DOHH2 (cell line): ENCODE measurements around the gene FBXW4.

ENCODE experiments used
- H3F3A ChIP-seq: fragments of 200-600 bp; sonication (generic), shearing (Covaris generic); 2 replicates; pipeline ENCODE4 v1.6.0; 2016; ENCODE audit warnings: antibody characterized with exemption, mild to moderate bottlenecking; ENCODE audit not compliant: control insufficient read depth, insufficient read depth
- H3K27ac ChIP-seq: fragments of 200-600 bp; sonication (generic); 2 replicates; pipeline ENCODE4 v1.5.1; 2014; ENCODE audit warnings: low read depth, mild to moderate bottlenecking, low read length, moderate library complexity
- H3K27me3 ChIP-seq: fragments of 200-600 bp; sonication (generic); 2 replicates; pipeline ENCODE4 v1.6.1; 2014; ENCODE audit warnings: mild to moderate bottlenecking, low read length, mixed read lengths; ENCODE audit not compliant: control insufficient read depth
- H3K36me3 ChIP-seq: fragments of 200-600 bp; sonication (generic); 2 replicates; pipeline ENCODE4 v1.6.1; 2014; ENCODE audit warnings: mild to moderate bottlenecking, low read length, moderate library complexity, mixed read lengths; ENCODE audit not compliant: control insufficient read depth
- H3K4me1 ChIP-seq: fragments of 200-600 bp; sonication (generic); 2 replicates; pipeline ENCODE4 v1.6.1; 2014; ENCODE audit warnings: mild to moderate bottlenecking, low read length, mixed read lengths; ENCODE audit not compliant: control insufficient read depth
- H3K4me2 ChIP-seq: fragments of 200-600 bp; sonication (generic); 2 replicates; pipeline ENCODE4 v1.6.0; 2014; ENCODE audit warnings: mild to moderate bottlenecking, low read length, moderate library complexity
- H3K4me3 ChIP-seq: fragments of 200-600 bp; sonication (generic); 2 replicates; pipeline ENCODE4 v1.5.1; 2014; ENCODE audit warnings: mild to moderate bottlenecking, low read length, mixed read lengths
- H3K79me2 ChIP-seq: fragments of 200-600 bp; sonication (generic); 2 replicates; pipeline ENCODE4 v1.6.1; 2014; ENCODE audit warnings: mild to moderate bottlenecking, low read length, mixed read lengths; ENCODE audit not compliant: control insufficient read depth
- H3K9me2 ChIP-seq: fragments of 200-600 bp; sonication (generic); replicated peaks from 2 replicates; pipeline ENCODE4 v1.6.1; 2014; ENCODE audit warnings: mild to moderate bottlenecking, low read length, mixed read lengths; ENCODE audit not compliant: control insufficient read depth
- H3K9me3 ChIP-seq: fragments of 200-600 bp; sonication (generic); 2 replicates; pipeline ENCODE4 v1.6.1; 2014; ENCODE audit warnings: antibody characterized with exemption, low read length, mixed read lengths; ENCODE audit not compliant: control insufficient read depth, insufficient read depth
- H4K20me1 ChIP-seq: fragments of 200-600 bp; sonication (generic); 2 replicates; pipeline ENCODE4 v1.6.0; 2014; ENCODE audit warnings: low read depth, mild to moderate bottlenecking, antibody characterized with exemption, low read length, moderate library complexity; ENCODE audit not compliant: control insufficient read depth, insufficient read depth
- EZH2phosphoT487 ChIP-seq: fragments of 200-600 bp; sonication (generic); IDR thresholded peaks from 2 replicates; pipeline ENCODE4 v1.6.1; 2017; ENCODE audit warnings: borderline replicate concordance, mild to moderate bottlenecking, antibody characterized with exemption, low read length, moderate library complexity, mixed read lengths
- TF ChIP-seq, protein P1 (sequence below): fragments of 200-600 bp; sonication (generic); IDR thresholded peaks from one replicate; pipeline ENCODE4 v1.5.1; 2014; ENCODE audit warnings: antibody characterized with exemption, mild to moderate bottlenecking, low read depth, low read length; ENCODE audit not compliant: poor library complexity, severe bottlenecking

The FBXW4 gene

DNA sequence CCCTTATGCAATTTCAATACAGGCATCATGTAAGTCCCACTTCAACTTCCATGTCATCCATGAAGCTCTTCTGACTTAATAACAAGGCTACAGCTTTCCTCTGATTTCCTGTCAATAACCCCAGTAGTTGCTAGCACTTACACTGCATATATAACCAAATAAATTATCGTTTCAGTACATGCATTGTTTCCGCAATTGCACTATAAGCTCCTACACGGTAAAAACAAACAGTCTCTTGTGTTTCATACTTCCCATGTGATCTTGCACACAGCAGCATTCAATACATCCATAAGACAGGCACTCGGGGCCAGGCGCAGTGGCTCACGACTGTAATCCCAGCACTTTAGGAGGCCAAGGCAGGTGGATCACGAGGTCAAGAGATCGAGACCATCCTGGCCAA is 41.4 kb downstream of the FBXW4 start:
- H3K36me3 ChIP-seq, result peaks cover 77% of the 10 kb centered on the region
- no peaks in the 10 kb centered on the region for H3K9me2 ChIP-seq
- H3K4me3 ChIP-seq, result no peak overlapping the region
- H3K9me3 ChIP-seq, result no peaks in the 10 kb centered on the region
- H3F3A ChIP-seq, result no peaks in the 10 kb centered on the region
- TF ChIP-seq, protein P1, sequence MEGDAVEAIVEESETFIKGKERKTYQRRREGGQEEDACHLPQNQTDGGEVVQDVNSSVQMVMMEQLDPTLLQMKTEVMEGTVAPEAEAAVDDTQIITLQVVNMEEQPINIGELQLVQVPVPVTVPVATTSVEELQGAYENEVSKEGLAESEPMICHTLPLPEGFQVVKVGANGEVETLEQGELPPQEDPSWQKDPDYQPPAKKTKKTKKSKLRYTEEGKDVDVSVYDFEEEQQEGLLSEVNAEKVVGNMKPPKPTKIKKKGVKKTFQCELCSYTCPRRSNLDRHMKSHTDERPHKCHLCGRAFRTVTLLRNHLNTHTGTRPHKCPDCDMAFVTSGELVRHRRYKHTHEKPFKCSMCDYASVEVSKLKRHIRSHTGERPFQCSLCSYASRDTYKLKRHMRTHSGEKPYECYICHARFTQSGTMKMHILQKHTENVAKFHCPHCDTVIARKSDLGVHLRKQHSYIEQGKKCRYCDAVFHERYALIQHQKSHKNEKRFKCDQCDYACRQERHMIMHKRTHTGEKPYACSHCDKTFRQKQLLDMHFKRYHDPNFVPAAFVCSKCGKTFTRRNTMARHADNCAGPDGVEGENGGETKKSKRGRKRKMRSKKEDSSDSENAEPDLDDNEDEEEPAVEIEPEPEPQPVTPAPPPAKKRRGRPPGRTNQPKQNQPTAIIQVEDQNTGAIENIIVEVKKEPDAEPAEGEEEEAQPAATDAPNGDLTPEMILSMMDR, result no peak
- H3K27me3 ChIP-seq, result no peaks in the 10 kb centered on the region
- no peak overlapping the region for H3K27ac ChIP-seq
- no peaks in the 10 kb centered on the region for H3K4me1 ChIP-seq
- H3K4me2 ChIP-seq, result no peak overlapping the region
- no peaks in the 10 kb centered on the region for H3K79me2 ChIP-seq
- peaks cover 4% of the 10 kb centered on the region; the same call in 1 of the 2 replicates for H4K20me1 ChIP-seq

DNA sequence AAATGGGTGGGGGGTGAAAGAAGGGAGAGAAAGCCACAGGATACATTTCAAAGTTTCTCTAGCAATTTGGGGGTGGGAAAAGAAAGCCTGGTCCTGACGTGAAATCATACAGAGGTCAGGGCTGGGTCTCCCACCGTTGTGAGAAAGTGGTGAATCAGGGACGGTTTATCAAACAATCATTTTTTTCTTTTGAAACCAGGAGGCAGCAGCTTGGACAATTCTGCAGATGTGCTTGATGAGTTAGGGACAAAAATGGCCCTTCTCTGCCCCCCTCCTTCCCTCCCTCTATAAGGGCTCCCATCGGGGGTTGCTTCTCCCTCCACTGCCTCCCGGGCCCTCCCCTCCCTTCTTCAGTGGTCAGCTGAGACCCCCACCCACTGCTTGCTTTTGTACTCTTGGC is 43.6 kb downstream of the FBXW4 start:
- H3F3A ChIP-seq, result no peaks in the 10 kb centered on the region
- H4K20me1 ChIP-seq, result no peaks in the 10 kb centered on the region; the same call in 1 of the 2 replicates

DNA sequence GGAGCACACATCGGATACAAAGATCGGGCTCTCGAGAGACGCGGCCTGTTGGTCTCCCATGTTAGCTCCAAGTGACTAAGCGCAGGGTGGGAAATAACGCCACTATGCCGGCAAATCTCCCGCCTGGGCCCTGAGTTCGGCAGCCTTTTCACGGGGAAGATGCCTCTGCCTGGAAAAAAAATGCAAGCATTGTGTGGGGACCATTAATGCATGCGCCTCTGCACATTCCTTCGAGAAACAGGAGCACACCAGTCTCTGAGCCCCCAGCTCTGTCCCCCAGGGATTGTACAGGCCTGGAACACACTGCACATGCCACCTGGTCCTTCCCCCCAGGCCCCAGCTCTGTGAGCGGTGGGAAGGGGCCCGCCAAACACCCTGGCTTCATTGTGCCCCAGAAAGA is 44.1 kb downstream of the FBXW4 start:
- no peaks in the 10 kb centered on the region for H3K9me3 ChIP-seq
- TF ChIP-seq, protein P1, result no peak
- TF ChIP-seq EZH2phosphoT487, result no peak
- H3K9me2 ChIP-seq, result no peaks in the 10 kb centered on the region
- H3K27me3 ChIP-seq, result no peaks in the 10 kb centered on the region
- no peaks in the 10 kb centered on the region; the same call in 1 of the 2 replicates for H4K20me1 ChIP-seq
- H3K36me3 ChIP-seq, result peaks cover 78% of the 10 kb centered on the region
- no peaks in the 10 kb centered on the region for H3K4me1 ChIP-seq
- no peak overlapping the region for H3K4me3 ChIP-seq
- H3K4me2 ChIP-seq, result no peak overlapping the region
- no peak overlapping the region for H3K27ac ChIP-seq
- no peaks in the 10 kb centered on the region for H3F3A ChIP-seq
- no peaks in the 10 kb centered on the region for H3K79me2 ChIP-seq

More for the DNA sequence above, 43.6 kb downstream of the FBXW4 start:
- Histone ChIP-seq H3K27me3 (no peaks in the 10 kb centered on the region), H3K4me1 (no peaks in the 10 kb centered on the region), H3K27ac (no peak overlapping the region), H3K9me3 (no peaks in the 10 kb centered on the region), H3K4me3 (no peak overlapping the region), H3K4me2 (no peak overlapping the region), H3K79me2 (no peaks in the 10 kb centered on the region), H3K9me2 (no peaks in the 10 kb centered on the region), H3K36me3 (peaks cover 78% of the 10 kb centered on the region)
- TF ChIP-seq, protein P1, result no peak
- TF ChIP-seq EZH2phosphoT487, result no peak
